ENCODE results near the gene MED25. TPM values are rescaled to one million over a fixed set of nuclear protein-coding genes. Genes with fewer than 3 reads are reported as not detected.
A peak's percentile ranks its signal among the peaks of the same experiment; 100 is the strongest.

Gene MED25
- total and polyA plus RNA-seq, 2 of the 4 experiments (the other 2 are of a cell fraction), result 4.7 to 38.5 TPM

GRCh38 chr19:49877020-49877878 lies 59.2 kb downstream of the MED25 start, which contains the start of the genes AKT1S1 and TBC1D17 (continued):
- TF ChIP-seq CTCF (conservative IDR thresholded peaks at IDR 0.05; ENCODE audit: low read depth, low read length), result no peak
- peak; percentile 94 for TF ChIP-seq POLR2A (IDR thresholded peaks at IDR 0.05; ENCODE audit: low read depth, low read length)
- 0 out of 2 replicates have a peak, but pooled peaks have one; percentile 58 for TF ChIP-seq ELK1 (IDR thresholded peaks at IDR 0.05; ENCODE audit: borderline replicate concordance, low read depth, low read length)

All from IMR-90 (cell line).